Lower lobe of right lung (tissue), 2 donors: ENCODE data around the gene ISG20L2. TPM values are rescaled to one million over a fixed set of nuclear protein-coding genes. Genes with fewer than 3 reads are reported as not detected.
A peak's percentile ranks its signal among the peaks of the same experiment; 100 is the strongest.

ENCODE experiments used
- ATAC-seq, 2 donors: fragments of 200-7000 bp; cut with Tn5 transposase; one replicate each; pipeline ENCODE4 v1.9.1; 2020 to 2022; ENCODE audit warnings: mild to moderate bottlenecking in 2 of 2, moderate library complexity in 2 of 2
- DNase-seq: peaks from one replicate; pipeline ENCODE4 v3.0.0-alpha.2; 2020
- H3K27ac ChIP-seq: fragments of 200-600 bp; one replicate; pipeline ENCODE4 v1.8.0; 2022
- H3K27me3 ChIP-seq: fragments of 200-600 bp; one replicate; pipeline ENCODE4 v1.8.0; 2022; ENCODE audit warnings: low read depth
- H3K36me3 ChIP-seq: fragments of 200-600 bp; one replicate; pipeline ENCODE4 v1.8.0; 2022; ENCODE audit warnings: mild to moderate bottlenecking
- H3K4me1 ChIP-seq: fragments of 200-600 bp; one replicate; pipeline ENCODE4 v1.8.0; 2022
- H3K4me3 ChIP-seq: fragments of 200-600 bp; one replicate; pipeline ENCODE4 v1.8.0; 2022; ENCODE audit warnings: mild to moderate bottlenecking
- H3K9me3 ChIP-seq: fragments of 200-600 bp; one replicate; pipeline ENCODE4 v1.8.0; 2022
- CTCF ChIP-seq: fragments of 200-600 bp; IDR thresholded peaks from one replicate; pipeline ENCODE4 v1.8.0; 2022; ENCODE audit warnings: antibody characterized with exemption, mild to moderate bottlenecking
- intact Hi-C: fragments of 100-400 bp; cut with DNase I; formaldehyde crosslinking; loops from one replicate; pipeline ENCODE4 v1.11.0; 2022
- total RNA-seq: library from RNA; stranded (reverse); fragmentation: NEBNext Ultra II Directional; extraction: Animal tissue kit (Norgen Biotek cat#: 25700); gene quantifications from one replicate; pipeline ENCODE4 v1.2.1, GENCODE V29; 2021
- donor health status: DM: no; HTN: yes; CAD: no; lungs with severe emphysema.

The ISG20L2 gene
- total RNA-seq, 1 donor from 2014 or later = 22.6 TPM

- peaks cover 17% of the 10 kb centered on the region for H3K4me1 ChIP-seq
- H3K4me3 ChIP-seq = no peak overlapping the region
- ATAC-seq (no peak), DNase-seq (no peak)
- peaks cover 38% of the 10 kb centered on the region for H3K27me3 ChIP-seq
- intact Hi-C loops = no loop called here
- H3K36me3 ChIP-seq = no peaks in the 10 kb centered on the region
- H3K27ac ChIP-seq = no peak overlapping the region
- TF ChIP-seq CTCF = no peak
- no peaks in the 10 kb centered on the region for H3K9me3 ChIP-seq
Measured at GRCh38 chr1:156694690-156694962, 33.9 kb downstream of the ISG20L2 start.

GRCh38 chr1:156693848-156694689, 34.5 kb downstream of the ISG20L2 start:
- DNase-seq (no peak), ATAC-seq (no peak)
- Histone ChIP-seq H3K4me1 (peaks cover 22% of the 10 kb centered on the region), H3K36me3 (no peaks in the 10 kb centered on the region), H3K9me3 (no peaks in the 10 kb centered on the region), H3K27me3 (peaks cover 39% of the 10 kb centered on the region), H3K27ac (no peak overlapping the region), H3K4me3 (no peak overlapping the region)
- intact Hi-C loops = no loop called here
- TF ChIP-seq CTCF = no peak

- no peak for TF ChIP-seq CTCF
- intact Hi-C loops = no loop called here
- peaks cover 23% of the 10 kb centered on the region for H3K4me1 ChIP-seq
Measured at GRCh38 chr1:156692925-156693847, 35.4 kb downstream of the ISG20L2 start.

GRCh38 chr1:156692441-156692924, 36.1 kb downstream of the ISG20L2 start:
- peaks cover 23% of the 10 kb centered on the region for H3K4me1 ChIP-seq
- intact Hi-C loops = no loop called here
- H3K27me3 ChIP-seq = peaks cover 50% of the 10 kb centered on the region
- no peak for TF ChIP-seq CTCF
- no peaks in the 10 kb centered on the region for H3K9me3 ChIP-seq
- no peak overlapping the region for H3K4me3 ChIP-seq
- DNase-seq (no peak), ATAC-seq (peak; percentile 27 to 34)
- H3K36me3 ChIP-seq = no peaks in the 10 kb centered on the region
- no peak overlapping the region for H3K27ac ChIP-seq

More at GRCh38 chr1:156692925-156693847, 35.4 kb downstream of the ISG20L2 start:
- Histone ChIP-seq H3K9me3 (no peaks in the 10 kb centered on the region), H3K4me3 (no peak overlapping the region), H3K36me3 (no peaks in the 10 kb centered on the region), H3K27ac (no peak overlapping the region), H3K27me3 (peaks cover 47% of the 10 kb centered on the region)
- peak; percentile 52 to 72 for ATAC-seq
- DNase-seq = peak; percentile 61

- Histone ChIP-seq H3K27ac (no peak overlapping the region), H3K4me1 (peaks cover 23% of the 10 kb centered on the region), H3K36me3 (no peaks in the 10 kb centered on the region), H3K4me3 (no peak overlapping the region), H3K9me3 (no peaks in the 10 kb centered on the region), H3K27me3 (peaks cover 56% of the 10 kb centered on the region)
- intact Hi-C loops = no loop called here
- no peak for DNase-seq
- peak; percentile 10 to 34 for ATAC-seq
- TF ChIP-seq CTCF = no peak
Measured at GRCh38 chr1:156691665-156692440, 36.7 kb downstream of the ISG20L2 start.
